ENCODE results near the gene INSC. TPM values are rescaled to one million over a fixed set of nuclear protein-coding genes. Genes with fewer than 3 reads are reported as not detected.
A peak's percentile ranks its signal among the peaks of the same experiment; 100 is the strongest.
"Not testable (repeated sequence)": the region's sequence is repeated elsewhere in the genome, so short reads cannot be mapped to it uniquely, and the experiment has no call there.

The INSC gene, protein sequence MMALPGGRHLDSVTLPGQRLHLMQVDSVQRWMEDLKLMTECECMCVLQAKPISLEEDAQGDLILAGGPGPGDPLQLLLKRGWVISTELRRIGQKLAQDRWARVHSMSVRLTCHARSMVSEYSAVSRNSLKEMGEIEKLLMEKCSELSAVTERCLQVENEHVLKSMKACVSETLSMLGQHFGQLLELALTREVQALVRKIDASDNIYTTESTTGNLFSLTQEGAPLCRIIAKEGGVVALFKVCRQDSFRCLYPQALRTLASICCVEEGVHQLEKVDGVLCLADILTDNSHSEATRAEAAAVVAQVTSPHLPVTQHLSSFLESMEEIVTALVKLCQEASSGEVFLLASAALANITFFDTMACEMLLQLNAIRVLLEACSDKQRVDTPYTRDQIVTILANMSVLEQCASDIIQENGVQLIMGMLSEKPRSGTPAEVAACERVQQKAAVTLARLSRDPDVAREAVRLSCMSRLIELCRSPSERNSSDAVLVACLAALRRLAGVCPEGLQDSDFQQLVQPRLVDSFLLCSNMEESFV
- total RNA-seq, result 1 to 10 TPM in 2 of 6 donors, under 1 TPM in 1, not detected in 3; 0.14 to 1.7 (median 1.0) TPM

DNA sequence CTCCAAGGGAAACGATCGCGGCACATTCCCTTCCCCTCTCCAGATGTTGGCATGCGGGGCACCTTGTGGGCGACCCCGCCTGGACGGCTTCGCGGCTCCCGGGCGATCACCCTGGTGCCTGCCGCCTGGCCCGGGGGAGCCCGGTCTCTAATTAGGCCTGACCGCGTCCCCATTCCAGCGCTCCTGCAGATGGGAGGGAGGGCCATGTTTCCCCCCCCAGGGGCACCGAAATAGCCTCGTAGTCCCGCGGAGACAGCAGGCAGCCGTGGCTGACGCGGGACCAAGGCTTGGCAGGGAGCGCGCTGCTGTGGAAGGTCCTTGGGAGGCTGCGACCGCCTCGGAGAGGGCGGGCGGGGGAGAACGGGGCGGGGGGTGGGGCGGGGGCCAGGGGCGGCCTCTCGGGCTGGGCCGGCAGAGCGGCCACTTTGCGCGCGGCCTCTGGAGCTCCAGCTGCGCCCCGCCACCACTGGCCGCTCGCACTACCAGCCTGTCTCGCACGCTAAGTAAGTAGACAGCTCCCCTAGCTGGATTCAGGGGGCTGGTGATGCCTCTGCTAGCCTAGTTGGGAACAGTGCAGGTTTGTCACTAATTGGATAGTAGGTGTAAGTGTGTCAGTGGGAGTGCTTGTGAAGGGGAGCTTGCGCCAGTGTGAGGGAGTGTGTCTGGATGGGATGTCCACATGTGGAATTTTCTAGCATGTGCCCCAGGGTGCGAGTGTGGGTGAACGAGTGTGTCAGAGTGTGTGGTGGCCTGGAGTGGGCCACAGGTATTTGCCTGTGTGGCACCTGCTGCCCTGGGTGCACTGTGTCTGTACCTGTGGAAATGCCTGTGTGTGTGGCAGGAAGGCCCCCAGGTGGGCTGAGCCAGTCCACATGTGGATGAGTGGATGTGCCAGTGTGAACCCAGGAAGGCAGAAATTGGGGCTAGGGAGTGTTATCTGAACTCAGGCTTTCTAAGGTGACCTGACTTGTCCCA, at the start of gene INSC:
TSS of gene INSC (plus strand) at position 423 of the 975 bp plus-strand sequence. CDS start 34,252 bp downstream, outside the sequence.
- H3K27me3 ChIP-seq, result peaks cover 0 to 9% (median 3%) of the 10 kb centered on the region in 4 donors
- H3K9me3 ChIP-seq, result no peaks in the 10 kb centered on the region
- H3K36me3 ChIP-seq, result no peaks in the 10 kb centered on the region
- DNase-seq, result peak in 1 of 2 donors; percentile 72
- H3K4me1 ChIP-seq, result peaks cover 0 to 12% (median 5%) of the 10 kb centered on the region in 4 donors
- H3K27ac ChIP-seq, result no peak within 1 kb of the TSS
- 11 to 28% methylated on average over 9 to 19 of the region's 50 CpGs for WGBS, 2 donors
- peak within 1 kb of the TSS in 3 of 4 donors; percentile 22 to 34 (median 33) for H3K4me3 ChIP-seq
- TF ChIP-seq POLR2AphosphoS5 (IDR thresholded peaks at IDR 0.05) (no peak), POLR2A (IDR thresholded peaks at IDR 0.05) (no peak), EP300 (IDR thresholded peaks at IDR 0.05) (no peak)
- TF ChIP-seq, protein P1, sequence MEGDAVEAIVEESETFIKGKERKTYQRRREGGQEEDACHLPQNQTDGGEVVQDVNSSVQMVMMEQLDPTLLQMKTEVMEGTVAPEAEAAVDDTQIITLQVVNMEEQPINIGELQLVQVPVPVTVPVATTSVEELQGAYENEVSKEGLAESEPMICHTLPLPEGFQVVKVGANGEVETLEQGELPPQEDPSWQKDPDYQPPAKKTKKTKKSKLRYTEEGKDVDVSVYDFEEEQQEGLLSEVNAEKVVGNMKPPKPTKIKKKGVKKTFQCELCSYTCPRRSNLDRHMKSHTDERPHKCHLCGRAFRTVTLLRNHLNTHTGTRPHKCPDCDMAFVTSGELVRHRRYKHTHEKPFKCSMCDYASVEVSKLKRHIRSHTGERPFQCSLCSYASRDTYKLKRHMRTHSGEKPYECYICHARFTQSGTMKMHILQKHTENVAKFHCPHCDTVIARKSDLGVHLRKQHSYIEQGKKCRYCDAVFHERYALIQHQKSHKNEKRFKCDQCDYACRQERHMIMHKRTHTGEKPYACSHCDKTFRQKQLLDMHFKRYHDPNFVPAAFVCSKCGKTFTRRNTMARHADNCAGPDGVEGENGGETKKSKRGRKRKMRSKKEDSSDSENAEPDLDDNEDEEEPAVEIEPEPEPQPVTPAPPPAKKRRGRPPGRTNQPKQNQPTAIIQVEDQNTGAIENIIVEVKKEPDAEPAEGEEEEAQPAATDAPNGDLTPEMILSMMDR (IDR thresholded peaks at IDR 0.05), result no peak
- ATAC-seq (ENCODE audit: low FRiP score in 2 of 2), result no peak

DNA sequence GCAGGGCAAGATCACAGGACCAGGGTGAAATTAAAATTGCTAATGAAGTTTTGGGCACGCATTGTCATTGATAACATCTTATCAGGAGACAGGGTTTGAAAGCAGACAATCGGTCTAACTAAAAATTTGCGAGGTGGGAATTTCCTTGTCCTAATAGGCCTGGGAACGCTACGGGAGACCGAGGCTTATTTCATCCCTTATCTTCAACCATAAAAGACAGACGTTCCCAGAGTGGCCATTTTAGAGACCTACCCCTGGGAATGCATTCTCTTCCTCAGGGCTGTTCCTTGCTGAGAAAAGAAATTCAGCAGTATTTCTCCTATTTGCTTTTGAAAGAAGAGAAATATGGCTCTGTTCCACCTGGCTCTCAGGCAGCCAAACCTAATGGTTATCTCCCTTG, 45.0 kb upstream of the INSC start:
- Histone ChIP-seq H3K4me1 (peaks cover 16 to 18% (median 17%) of the 10 kb centered on the region in 4 donors), H3K27me3 (peaks cover 0 to 21% (median 7%) of the 10 kb centered on the region in 4 donors)
- not testable (repeated sequence) for H3K9me3 ChIP-seq; H3K36me3 ChIP-seq; DNase-seq; H3K4me3 ChIP-seq; H3K27ac ChIP-seq; ATAC-seq (ENCODE audit: low FRiP score in 2 of 2)
- WGBS, 2 donors, result 86 to 91% methylated on average over 7 of the region's 7 CpGs

DNA sequence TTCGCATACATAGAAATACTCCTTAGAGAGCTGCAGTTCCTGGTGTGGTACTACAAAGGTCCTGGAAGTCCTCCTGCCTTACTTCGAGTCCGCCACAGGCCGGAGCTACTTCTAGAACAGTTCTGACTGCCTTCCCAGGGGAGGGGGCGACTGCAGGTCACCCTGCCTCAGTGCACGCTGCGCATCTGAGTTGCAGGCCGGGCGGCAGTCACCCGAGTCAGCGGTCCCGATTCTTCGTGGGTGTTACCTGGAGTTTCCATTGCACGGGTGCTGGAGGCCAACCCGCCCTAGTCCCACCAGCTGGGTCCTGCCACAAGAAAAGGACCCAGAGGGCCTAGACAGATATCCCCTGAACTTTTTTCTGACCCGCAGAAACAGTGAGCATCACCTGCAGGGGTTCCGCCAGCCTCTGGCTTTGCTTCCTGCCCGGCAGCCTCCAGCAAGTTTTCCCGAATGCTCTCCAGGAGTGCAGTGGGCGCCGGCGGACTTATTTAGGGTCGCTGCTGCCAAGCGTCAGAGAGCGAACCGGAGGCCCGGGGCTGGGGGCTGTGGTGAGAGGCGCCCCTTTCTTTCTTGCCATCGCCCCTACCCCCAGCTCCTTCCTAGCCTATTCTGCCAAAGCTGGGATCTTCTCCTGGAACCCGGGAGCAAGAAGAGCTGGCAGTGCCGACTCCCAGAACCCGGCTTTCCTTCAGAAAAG, 43.0 kb upstream of the INSC start:
- Histone ChIP-seq H3K9me3 (peaks cover 0 to 4% (median 0%) of the 10 kb centered on the region in 4 donors), H3K36me3 (no peaks in the 10 kb centered on the region), H3K27ac (no peak overlapping the region), H3K4me3 (no peak overlapping the region), H3K4me1 (peaks cover 17 to 20% (median 19%) of the 10 kb centered on the region in 4 donors), H3K27me3 (peaks cover 0 to 21% (median 7%) of the 10 kb centered on the region in 4 donors)
- 88 to 94% methylated on average over 21 to 32 of the region's 32 CpGs for whole genome bisulfite sequencing, 2 donors
- DNase-seq (peak in 1 of 2 donors; percentile 52), ATAC-seq (ENCODE audit: low FRiP score in 2 of 2) (no peak)
- no peak for TF ChIP-seq POLR2A (IDR thresholded peaks at IDR 0.05)
- TF ChIP-seq EP300 (IDR thresholded peaks at IDR 0.05), result no peak
- no peak for TF ChIP-seq POLR2AphosphoS5 (IDR thresholded peaks at IDR 0.05)
- TF ChIP-seq, protein P1 (IDR thresholded peaks at IDR 0.05), result no peak

DNA sequence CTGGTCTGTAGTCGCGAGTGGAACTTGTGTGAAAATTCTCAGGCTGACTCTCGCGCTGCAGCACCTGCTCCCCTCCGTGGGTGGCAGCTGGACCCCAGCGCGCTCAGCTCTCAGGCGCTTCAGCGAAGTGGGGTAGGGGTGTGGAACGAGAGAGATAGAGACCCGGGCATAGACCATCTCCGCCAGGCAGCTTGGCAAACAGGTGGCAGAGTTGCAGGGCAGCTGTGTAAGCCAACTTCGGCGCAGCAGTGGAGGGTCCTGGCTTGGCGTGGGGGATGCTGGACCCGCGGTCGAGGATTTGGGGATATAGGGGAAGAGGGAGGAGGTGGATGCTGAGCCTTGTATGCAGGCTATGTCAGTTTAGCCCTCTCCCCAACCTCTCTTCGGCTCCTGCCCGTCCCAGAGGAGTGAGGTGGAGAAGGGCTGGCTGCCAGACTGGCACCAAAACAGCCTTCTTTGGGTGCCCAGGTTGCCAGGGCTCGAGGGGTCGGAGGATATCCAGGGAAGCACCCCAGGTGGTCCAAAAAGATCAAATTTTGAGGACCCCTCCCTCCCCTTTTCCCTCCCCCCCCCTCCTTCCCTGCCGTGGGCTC, 42.1 kb upstream of the INSC start:
- 81 to 82% methylated on average over 22 of the region's 23 CpGs for WGBS, 2 donors
- ATAC-seq (ENCODE audit: low FRiP score in 2 of 2) (no peak), DNase-seq (peak in 1 of 2 donors; percentile 65)
- Histone ChIP-seq H3K9me3 (peaks cover 0 to 4% (median 0%) of the 10 kb centered on the region in 4 donors), H3K36me3 (no peaks in the 10 kb centered on the region), H3K27me3 (peaks cover 0 to 21% (median 7%) of the 10 kb centered on the region in 4 donors), H3K4me1 (peaks cover 17 to 20% (median 19%) of the 10 kb centered on the region in 4 donors), H3K4me3 (no peak overlapping the region), H3K27ac (no peak overlapping the region)
- TF ChIP-seq POLR2A (IDR thresholded peaks at IDR 0.05) (no peak), POLR2AphosphoS5 (IDR thresholded peaks at IDR 0.05) (no peak), EP300 (IDR thresholded peaks at IDR 0.05) (no peak)
- TF ChIP-seq, protein P1 (IDR thresholded peaks at IDR 0.05), result no peak
